ENCODE measurements around the gene SLC22A14. TPM values are rescaled to one million over a fixed set of nuclear protein-coding genes. Genes with fewer than 3 reads are reported as not detected.
A peak's percentile ranks its signal among the peaks of the same experiment; 100 is the strongest.

The SLC22A14 gene
- total and polyA plus RNA-seq, 9 of the 15 experiments (the other 6 are each of a cell fraction or from before 2014, with no cell fraction given): 0.03 to 0.07 TPM; not detected in 7

- no peak for TF ChIP-seq ELK3 (CRISPR knock-in tag; IDR thresholded peaks at IDR 0.05)
- no peak for TF ChIP-seq EP300 (IDR thresholded peaks at IDR 0.05; ENCODE audit: low read length)
- TF ChIP-seq CREB3L1 (IDR thresholded peaks at IDR 0.05; ENCODE audit: borderline replicate concordance, low read depth): no peak
- 0 out of 4 replicates have a peak, but pooled peaks of 1 of the 2 experiments have one; percentile 27 for TF ChIP-seq SRF (CRISPR knock-in tag; IDR thresholded peaks at IDR 0.05)
- no peak for TF ChIP-seq KDM4B (IDR thresholded peaks at IDR 0.05; ENCODE audit: borderline replicate concordance in 2 of 2, low read depth in 1 of 2)
- TF ChIP-seq CBX2 (IDR thresholded peaks at IDR 0.05; ENCODE audit: insufficient read depth, low read length, poor library complexity, severe bottlenecking): no peak
- no peak for TF ChIP-seq BRF2 (IDR thresholded peaks at IDR 0.05; ENCODE audit: borderline replicate concordance, insufficient read depth, insufficient read length)
- peak; percentile 40 to 81 (median 56) for TF ChIP-seq YY1 (IDR thresholded peaks at IDR 0.05; ENCODE audit: borderline replicate concordance in 1 of 3, control insufficient read depth in 1 of 3, extremely low read depth in 1 of 3, insufficient read depth in 3 of 3, insufficient read length in 1 of 3, insufficient replicate concordance in 2 of 3, low read depth in 1 of 3, low read length in 2 of 3)
- TF ChIP-seq NFRKB (IDR thresholded peaks at IDR 0.05; ENCODE audit: low read depth): peak; percentile 52; the same call in 1 of the 2 replicates
- no peak for TF ChIP-seq NFXL1 (CRISPR knock-in tag; IDR thresholded peaks at IDR 0.05)
These were observed 65.5 kb downstream of the SLC22A14 start (continued) for GRCh38 chr3:38347421-38348200.

Data from K562 (cell line).